GM12875 (cell line): ENCODE data around the gene ATF7.

ENCODE experiments used
- H3K4me3 ChIP-seq: one replicate; pipeline ENCODE4 v1.5.1; 2011; ENCODE audit warnings: low read depth, low read length, control low read depth
- CTCF ChIP-seq: IDR thresholded peaks from 2 replicates; pipeline ENCODE4 v1.5.1; 2011; ENCODE audit warnings: low read depth, mild to moderate bottlenecking, control low read depth, inconsistent platforms, low read length, moderate library complexity, borderline replicate concordance; ENCODE audit not compliant: insufficient read depth

ATF7 gene

GRCh38 chr12:53604581-53604980 lies 21.6 kb downstream of the ATF7 start:
- no peak for TF ChIP-seq CTCF
- no peak overlapping the region for H3K4me3 ChIP-seq

DNA sequence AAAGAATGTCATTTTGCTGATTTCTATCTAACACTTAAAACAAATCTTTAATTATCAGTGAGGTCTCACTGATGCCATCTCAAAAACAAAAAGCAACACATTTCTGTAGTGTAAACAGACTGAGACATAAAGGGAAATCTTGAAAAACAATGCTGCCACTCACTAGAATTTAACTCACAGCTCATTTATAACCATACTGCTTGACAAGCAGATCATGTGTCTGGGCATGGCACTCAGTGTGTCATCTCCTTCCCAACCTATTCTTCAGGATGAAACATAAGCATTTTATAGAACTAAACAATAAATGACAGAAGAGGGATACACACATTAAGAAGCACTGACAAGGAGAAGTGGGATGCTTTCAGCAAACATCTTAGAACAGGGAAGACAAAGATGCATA lies 22.4 kb downstream of the ATF7 start:
- H3K4me3 ChIP-seq, result no peak overlapping the region
- no peak for TF ChIP-seq CTCF

GRCh38 chr12:53603196-53603595 lies 23.0 kb downstream of the ATF7 start:
- H3K4me3 ChIP-seq, result no peak overlapping the region
- no peak for TF ChIP-seq CTCF

DNA sequence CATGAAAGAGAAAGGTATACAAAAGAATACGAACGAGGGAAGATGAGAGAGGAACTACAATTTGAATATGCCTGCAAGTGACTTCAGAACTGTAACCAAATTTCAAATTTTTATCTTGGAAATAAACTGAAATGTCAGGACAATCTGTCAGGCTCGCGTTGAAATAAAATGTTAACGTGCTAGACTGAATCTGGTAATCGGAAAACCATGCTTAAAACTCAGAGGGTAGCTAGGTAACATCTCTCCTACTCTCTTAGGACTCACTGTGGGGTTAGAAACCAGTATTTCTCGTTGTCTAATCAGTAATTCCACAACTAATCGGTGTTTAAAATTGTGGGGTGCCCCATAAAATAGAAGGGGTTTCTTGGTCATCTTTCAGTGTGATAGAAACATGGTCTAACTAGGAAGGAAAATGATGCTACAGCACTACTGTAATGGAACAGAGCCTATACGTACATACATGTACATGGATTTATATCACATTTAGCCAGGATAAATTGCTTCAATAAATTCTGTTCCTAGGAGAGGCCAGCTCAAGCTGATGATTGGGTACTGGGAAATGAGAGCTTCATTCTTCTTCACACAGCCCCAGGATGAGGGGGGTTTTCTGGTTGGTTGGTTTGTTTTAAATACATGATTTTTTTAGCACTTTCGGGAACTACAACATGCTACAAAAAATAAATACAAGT lies 23.9 kb downstream of the ATF7 start:
- TF ChIP-seq CTCF, result no peak
- no peak overlapping the region for H3K4me3 ChIP-seq

- no peak for TF ChIP-seq CTCF
- no peak overlapping the region for H3K4me3 ChIP-seq
These were observed 24.8 kb downstream of the ATF7 start for GRCh38 chr12:53601296-53601847.

- H3K4me3 ChIP-seq, result no peak overlapping the region
- no peak for TF ChIP-seq CTCF
These were observed 25.5 kb downstream of the ATF7 start for GRCh38 chr12:53600490-53601295.
